CD4-positive, alpha-beta T cell treated with Interleukin-4 for 1 hour (primary cell): ENCODE results near the gene SMIM7.

Experiments used
- DNase-seq, 2 donors: peaks; one replicate each; pipeline ENCODE4 v3.0.0-alpha.2; 2020 to 2022

SMIM7 gene

GRCh38 chr19:16620018-16620417 lies 39.9 kb downstream of the SMIM7 start:
- no peak for DNase-seq

GRCh38 chr19:16619457-16619856 lies 40.5 kb downstream of the SMIM7 start:
- DNase-seq, result no peak

- DNase-seq, result no peak
Observed at GRCh38 chr19:16618248-16618647, 41.7 kb downstream of the SMIM7 start.

- no peak for DNase-seq
Observed at GRCh38 chr19:16615808-16616207, 44.1 kb downstream of the SMIM7 start.

- DNase-seq, result no peak
Observed at GRCh38 chr19:16614941-16615340, 45.0 kb downstream of the SMIM7 start.

GRCh38 chr19:16613841-16614240 lies 46.1 kb downstream of the SMIM7 start:
- DNase-seq, result no peak

- no peak for DNase-seq
Observed at GRCh38 chr19:16612636-16613035, 47.3 kb downstream of the SMIM7 start.

- no peak for DNase-seq
Observed at GRCh38 chr19:16611121-16611520, 48.8 kb downstream of the SMIM7 start.

- DNase-seq, result no peak
Observed at GRCh38 chr19:16609511-16610200, 50.3 kb downstream of the SMIM7 start.

GRCh38 chr19:16608290-16608739 lies 51.6 kb downstream of the SMIM7 start:
- DNase-seq, result no peak

- DNase-seq, result no peak
Observed at GRCh38 chr19:16607819-16608218, 52.1 kb downstream of the SMIM7 start.

- no peak for DNase-seq
Observed at GRCh38 chr19:16605553-16605994, 54.4 kb downstream of the SMIM7 start.

- no peak for DNase-seq
Observed at GRCh38 chr19:16605115-16605514, 54.8 kb downstream of the SMIM7 start.

- DNase-seq, result no peak
Observed at GRCh38 chr19:16604615-16605014, 55.3 kb downstream of the SMIM7 start.

- no peak for DNase-seq
Observed at GRCh38 chr19:16603090-16603489, 56.9 kb downstream of the SMIM7 start.

- no peak for DNase-seq
Observed at GRCh38 chr19:16601378-16602052, 58.4 kb downstream of the SMIM7 start.

GRCh38 chr19:16600824-16601223 lies 59.1 kb downstream of the SMIM7 start:
- no peak for DNase-seq

- DNase-seq, result no peak
Observed at GRCh38 chr19:16599655-16600346, 60.1 kb downstream of the SMIM7 start.

GRCh38 chr19:16598848-16599247 lies 61.1 kb downstream of the SMIM7 start:
- no peak for DNase-seq

- DNase-seq, result no peak
Observed at GRCh38 chr19:16596399-16596798, 63.5 kb downstream of the SMIM7 start.
